C4-2B (cell line): ENCODE results near the gene ST8SIA1.

ENCODE experiments used
- CTCF ChIP-seq: fragments of 450-650 bp; conservative IDR thresholded peaks from 2 replicates; pipeline ENCODE4 v1.5.1; 2017; ENCODE audit warnings: mild to moderate bottlenecking
- ZFX ChIP-seq: fragments of 450-650 bp; IDR thresholded peaks from 2 replicates; pipeline ENCODE4 v1.6.1; 2017

- no peak for TF ChIP-seq CTCF
- TF ChIP-seq ZFX, result no peak
Measured at GRCh38 chr12:22334410-22335100, at the start of gene ST8SIA1.
